ELF-1 (cell line): ENCODE measurements around the gene HMCN1.

ENCODE experiments used
- DNase-seq: peaks from one replicate; pipeline ENCODE4 v3.0.0-alpha.2; 2016; ENCODE audit warnings: low read depth, low spot score

HMCN1 gene

GRCh38 chr1:186082235-186082937 is 348.2 kb downstream of the HMCN1 start:
- DNase-seq: no peak

- DNase-seq: no peak
Observed at GRCh38 chr1:186086583-186086982, 352.4 kb downstream of the HMCN1 start.

DNA sequence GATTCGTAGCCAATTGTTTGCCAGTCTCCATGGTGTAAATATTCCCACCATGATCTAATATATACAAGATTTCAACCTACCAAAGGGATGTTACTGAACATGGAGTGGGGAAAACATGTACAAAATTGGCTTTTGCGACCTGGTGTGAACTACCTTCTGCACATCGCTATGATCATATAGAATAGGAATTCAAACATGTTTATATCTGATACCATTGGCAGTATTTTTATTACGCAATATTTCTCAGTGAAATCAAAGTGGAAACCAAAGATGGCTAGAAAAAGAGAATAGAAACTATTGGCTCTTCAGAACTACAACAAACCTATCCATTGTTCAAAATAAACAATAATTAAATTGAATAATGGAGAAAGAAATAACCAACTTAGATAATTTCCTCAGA is 355.7 kb downstream of the HMCN1 start:
- no peak for DNase-seq

DNA sequence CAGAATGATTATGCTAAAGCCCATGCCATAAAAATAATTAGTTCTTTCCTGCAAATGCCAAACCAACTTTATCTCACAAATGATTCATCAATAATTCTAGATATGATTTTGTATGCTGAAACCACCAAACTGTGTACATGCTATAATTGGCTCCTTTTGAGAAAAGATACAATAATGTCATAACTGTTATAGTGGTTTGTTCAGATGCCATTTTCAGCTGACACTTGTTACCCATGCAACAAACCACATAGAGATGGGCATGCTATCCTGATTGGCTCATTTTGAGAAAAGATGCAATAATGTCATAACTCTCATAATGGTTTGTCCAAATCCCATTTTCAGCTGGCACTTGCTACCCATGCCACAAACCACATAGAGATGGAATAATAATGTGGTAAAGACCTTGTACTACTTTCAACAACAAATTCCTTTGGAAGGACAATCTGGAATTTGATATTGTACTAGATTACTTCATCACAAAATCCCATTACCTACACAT is 357.1 kb downstream of the HMCN1 start:
- DNase-seq: no peak

DNA sequence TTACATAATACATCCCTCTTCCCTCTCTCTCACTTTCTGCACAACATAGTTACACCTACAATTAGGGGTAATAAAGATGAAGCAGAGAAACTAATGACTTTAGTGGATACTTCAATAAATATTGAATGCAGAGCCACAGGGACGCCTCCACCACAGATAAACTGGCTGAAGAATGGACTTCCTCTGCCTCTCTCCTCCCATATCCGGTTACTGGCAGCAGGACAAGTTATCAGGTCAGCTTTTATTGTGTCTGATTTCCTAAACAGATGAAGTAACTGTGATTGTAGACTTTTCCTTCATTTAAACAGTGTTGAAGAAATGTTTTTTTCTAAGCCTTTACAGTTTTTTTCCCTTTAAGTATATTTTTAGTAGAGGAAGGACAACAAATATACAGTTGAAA is 359.2 kb downstream of the HMCN1 start:
- no peak for DNase-seq

- DNase-seq: no peak
Observed at GRCh38 chr1:186094172-186094571, 360.0 kb downstream of the HMCN1 start.

GRCh38 chr1:186099336-186100104 is 365.3 kb downstream of the HMCN1 start:
- no peak for DNase-seq

DNA sequence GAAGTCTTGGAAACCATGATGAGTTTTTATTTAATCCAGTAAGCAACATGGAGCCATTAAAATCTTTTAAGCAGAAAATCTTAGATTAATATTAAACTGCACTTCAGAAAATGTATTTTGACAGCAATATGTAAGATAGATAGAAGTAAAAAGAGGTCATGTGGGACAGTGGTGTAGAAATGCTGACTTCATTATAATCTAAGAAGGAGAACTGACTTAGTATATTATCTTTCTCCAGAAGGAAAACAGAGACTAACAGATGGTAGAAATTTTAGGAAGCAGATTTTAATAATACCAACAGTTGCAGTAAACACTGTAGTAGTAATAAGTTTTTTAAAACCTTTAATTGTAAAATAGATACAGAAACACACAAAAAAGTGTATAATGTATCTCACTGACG is 367.9 kb downstream of the HMCN1 start:
- no peak for DNase-seq

- no peak for DNase-seq
Observed at GRCh38 chr1:186102547-186103148, 368.5 kb downstream of the HMCN1 start.

DNA sequence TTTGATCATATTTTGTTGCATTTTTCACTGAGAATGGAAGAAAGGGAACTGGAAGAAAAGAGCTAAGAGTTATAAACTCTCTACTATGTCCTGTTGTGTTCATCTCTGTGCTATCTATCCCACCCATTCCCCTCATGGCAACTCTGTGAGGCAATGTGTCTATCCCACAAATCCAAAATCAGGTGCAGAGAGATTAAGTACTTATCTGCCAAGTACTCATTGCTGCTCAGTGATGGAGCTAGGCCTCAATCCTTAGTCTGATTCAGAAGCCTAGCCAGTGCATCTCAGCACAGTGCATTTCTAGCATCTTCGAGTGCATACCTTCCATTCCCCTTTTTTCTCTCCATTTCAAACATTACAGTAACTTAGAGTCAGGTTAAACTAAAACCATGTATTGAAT is 370.3 kb downstream of the HMCN1 start:
- no peak for DNase-seq

DNA sequence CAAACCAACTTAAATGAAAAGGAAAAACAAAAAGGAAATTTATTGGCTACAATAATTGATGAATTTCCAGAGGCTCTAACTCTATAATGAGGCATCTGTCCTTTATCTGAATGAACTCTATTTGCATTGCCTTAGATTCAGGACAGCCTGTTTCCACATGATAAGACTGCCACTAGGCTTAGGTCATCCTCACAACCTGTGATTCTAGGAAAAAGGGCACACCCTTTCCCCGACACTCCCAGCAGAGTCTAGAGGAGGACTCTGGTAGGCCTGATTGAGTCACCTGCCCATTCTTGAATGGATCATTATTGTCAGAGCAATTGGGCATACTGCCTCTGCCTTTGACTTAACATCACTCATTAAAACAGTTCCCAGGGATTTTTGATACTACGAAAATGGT is 378.1 kb downstream of the HMCN1 start:
- no peak for DNase-seq

DNA sequence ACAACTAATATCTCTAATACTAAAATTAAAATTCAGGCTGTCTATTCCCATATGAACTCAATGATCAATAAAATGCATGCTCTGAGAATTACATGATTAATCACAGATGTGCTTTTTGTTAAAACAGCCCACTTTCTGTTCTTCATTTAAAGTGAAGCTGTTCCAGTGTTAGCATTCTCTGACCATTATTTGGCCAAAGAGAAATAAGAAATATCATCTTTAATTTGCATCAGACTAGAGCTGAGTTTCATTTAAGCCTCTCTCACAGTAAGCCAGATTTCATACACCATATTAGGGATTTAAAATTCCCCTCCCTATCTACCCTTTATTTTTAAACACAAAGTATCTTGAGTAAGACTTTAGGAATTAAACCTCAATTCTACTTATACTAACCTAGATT is 379.3 kb downstream of the HMCN1 start:
- DNase-seq: no peak

GRCh38 chr1:186118724-186119123 is 384.5 kb downstream of the HMCN1 start:
- no peak for DNase-seq

GRCh38 chr1:186122837-186123236 is 388.6 kb downstream of the HMCN1 start:
- DNase-seq: no peak

- DNase-seq: no peak
Observed at GRCh38 chr1:186125035-186125434, 390.8 kb downstream of the HMCN1 start.

GRCh38 chr1:186125511-186125910 is 391.3 kb downstream of the HMCN1 start:
- no peak for DNase-seq

- DNase-seq: no peak
Observed at GRCh38 chr1:186129758-186130157, 395.6 kb downstream of the HMCN1 start.

DNA sequence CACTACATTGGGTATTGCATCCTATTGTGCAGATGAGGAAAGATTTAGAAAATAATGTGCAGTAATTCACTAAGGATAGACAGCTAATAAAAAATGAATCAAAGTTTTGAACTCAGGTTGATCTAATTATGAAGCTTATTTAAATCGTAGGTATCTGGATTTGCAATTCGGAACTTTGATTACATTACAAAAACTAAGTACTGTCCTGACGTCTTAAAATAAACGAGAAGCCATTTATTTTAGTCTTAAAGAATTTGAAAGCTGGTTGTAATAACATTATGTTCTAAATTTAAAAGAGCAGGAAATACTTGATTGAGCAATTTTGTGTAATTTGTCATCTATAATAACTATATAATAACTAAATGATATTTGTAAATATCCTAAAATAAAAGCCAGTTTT is 404.9 kb downstream of the HMCN1 start:
- DNase-seq: no peak

- no peak for DNase-seq
Observed at GRCh38 chr1:186139701-186140100, 405.5 kb downstream of the HMCN1 start.

DNA sequence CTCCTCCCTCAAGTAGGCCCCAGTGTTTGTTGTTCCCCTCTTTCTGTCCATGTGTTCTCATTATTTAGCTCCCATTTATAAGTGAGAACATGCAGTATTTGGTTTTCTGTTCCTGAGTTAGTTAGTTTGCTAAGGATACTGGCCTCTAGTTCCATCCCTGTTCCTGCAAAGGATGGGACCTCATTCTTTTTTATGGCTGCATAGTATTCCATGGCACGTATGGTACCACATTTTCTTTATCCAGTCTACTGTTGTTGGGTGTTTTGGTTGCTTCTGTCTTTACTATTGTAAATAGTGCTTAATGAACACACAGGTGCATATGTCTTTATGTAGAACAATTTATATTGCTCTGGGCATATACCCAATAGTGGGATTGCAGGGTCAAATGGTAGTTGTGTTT is 408.0 kb downstream of the HMCN1 start:
- no peak for DNase-seq

DNA sequence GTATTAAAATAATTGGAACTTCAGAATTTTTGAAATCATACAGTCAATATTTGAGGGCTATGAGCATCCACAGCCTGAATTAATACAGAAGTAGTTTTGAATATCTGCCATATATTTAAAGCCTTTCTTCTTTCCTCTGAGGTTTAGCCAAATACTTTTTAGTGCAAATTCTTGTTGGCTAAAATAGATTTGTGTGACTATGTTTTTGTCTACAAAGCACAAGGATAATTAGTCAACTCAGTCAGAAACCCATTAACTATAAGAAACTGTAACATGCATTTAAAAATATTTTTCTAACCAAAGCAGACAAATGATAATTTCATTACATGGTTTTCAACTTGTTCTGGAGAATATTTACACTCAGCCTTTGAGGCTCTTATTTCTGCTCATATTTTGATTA is 408.7 kb downstream of the HMCN1 start:
- DNase-seq: no peak

DNA sequence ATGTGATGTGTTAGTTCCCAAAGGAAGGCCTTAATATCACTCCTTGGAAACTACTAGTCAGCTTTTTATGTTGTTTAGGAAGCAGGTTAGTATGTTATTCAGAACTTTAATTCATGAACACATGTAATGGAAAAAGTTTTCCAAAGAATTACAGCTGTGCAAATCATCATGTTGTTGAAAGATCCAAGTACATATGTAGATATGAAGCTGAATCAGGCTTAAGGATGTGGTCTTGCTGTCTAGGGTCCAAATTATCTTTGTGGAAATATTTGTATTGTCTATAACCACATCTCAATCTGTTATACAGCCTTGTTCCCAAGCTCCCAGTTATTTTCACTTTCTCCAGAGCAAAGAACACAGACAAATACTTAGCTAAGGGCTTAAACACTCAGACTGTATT is 409.3 kb downstream of the HMCN1 start:
- DNase-seq: no peak

DNA sequence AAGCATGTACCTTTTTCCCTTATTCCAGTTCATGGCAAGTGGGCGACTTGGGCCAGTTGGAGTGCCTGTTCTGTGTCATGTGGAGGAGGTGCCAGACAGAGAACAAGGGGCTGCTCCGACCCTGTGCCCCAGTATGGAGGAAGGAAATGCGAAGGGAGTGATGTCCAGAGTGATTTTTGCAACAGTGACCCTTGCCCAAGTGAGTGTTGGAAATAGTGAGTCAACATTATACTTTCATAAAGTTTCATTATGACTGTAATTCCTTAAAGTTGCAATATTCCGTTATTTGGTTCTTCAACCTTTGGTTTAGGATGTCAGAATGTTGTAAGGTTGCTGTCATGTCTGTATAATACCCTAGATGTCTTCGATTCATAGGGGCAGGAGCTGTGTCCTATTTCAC is 410.3 kb downstream of the HMCN1 start:
- no peak for DNase-seq
